HCT116 (cell line): Measurements from ENCODE around the gene LRCH1.

Experiments
- CEBPB ChIP-seq: IDR thresholded peaks from 2 replicates; pipeline ENCODE4 v1.6.1; 2012; ENCODE audit warnings: low read depth
- CTCF ChIP-seq, 3 experiments: fragments of 200-600 bp in 1 of 3; sonication (generic) in 1 of 3; IDR thresholded peaks in 2 of 3; conservative IDR thresholded peaks in 1 of 3; 2 replicates each; pipeline ENCODE4 v1.5.1; 2012 to 2017; ENCODE audit warnings: low read depth in 2 of 3, low read length in 2 of 3, antibody characterized with exemption in 1 of 3, borderline replicate concordance in 1 of 3, control low read depth in 1 of 3, mild to moderate bottlenecking in 1 of 3, mixed read lengths in 1 of 3, mixed run types in 1 of 3, moderate library complexity in 1 of 3; ENCODE audit not compliant: insufficient read depth in 1 of 3
- ELF1 ChIP-seq: IDR thresholded peaks from 2 replicates; pipeline ENCODE4 v1.6.1; 2012; ENCODE audit warnings: low read depth, borderline replicate concordance
- EZH2 ChIP-seq: fragments of 200-600 bp; sonication (generic); IDR thresholded peaks from 2 replicates; pipeline ENCODE4 v1.6.1; 2017; ENCODE audit warnings: antibody characterized with exemption, mixed run types
- EZH2phosphoT487 ChIP-seq: fragments of 200-600 bp; IDR thresholded peaks from 2 replicates; pipeline ENCODE4 v1.6.1; 2018; ENCODE audit warnings: antibody characterized with exemption, borderline replicate concordance
- MAX ChIP-seq: IDR thresholded peaks from 2 replicates; pipeline ENCODE4 v1.6.1; 2012
- POLR2A ChIP-seq: IDR thresholded peaks from 2 replicates; pipeline ENCODE4 v1.7.0; 2011; ENCODE audit warnings: borderline replicate concordance; ENCODE audit not compliant: insufficient read depth, insufficient read length; ENCODE audit errors: extremely low read depth
- POLR2AphosphoS5 ChIP-seq: IDR thresholded peaks from 2 replicates; pipeline ENCODE4 v1.6.1; 2011; ENCODE audit warnings: mild to moderate bottlenecking, low read depth, low read length, moderate library complexity
- YY1 ChIP-seq: IDR thresholded peaks from 2 replicates; pipeline ENCODE4 v1.6.1; 2011; ENCODE audit warnings: low read length, low read depth, moderate library complexity, mild to moderate bottlenecking; ENCODE audit not compliant: insufficient replicate concordance; ENCODE audit errors: extremely low read depth
- ZFX ChIP-seq: fragments of 450-650 bp; IDR thresholded peaks from 2 replicates; pipeline ENCODE4 v1.6.1; 2017
- ZNF274 ChIP-seq: fragments of 200-500 bp; sonication (Bioruptor generic); IDR thresholded peaks from 2 replicates; pipeline ENCODE4 v1.6.1; 2014; ENCODE audit warnings: mild to moderate bottlenecking, low read depth, low read length, inconsistent platforms

- TF ChIP-seq CTCF (IDR thresholded peaks at IDR 0.05 in 2 of 3, conservative IDR thresholded peaks at IDR 0.05 in 1 of 3; ENCODE audit: borderline replicate concordance in 1 of 3, insufficient read depth in 1 of 3, low read depth in 2 of 3, low read length in 2 of 3) (no peak), EZH2 (no peak), ZNF274 (no peak), YY1 (no peak), ELF1 (no peak), MAX (no peak), CEBPB (no peak), POLR2A (no peak), POLR2AphosphoS5 (no peak), ZFX (no peak), EZH2phosphoT487 (no peak)
These were observed 106.6 kb downstream of the LRCH1 start for GRCh38 chr13:46659413-46660065.
